Smooth muscle cell (in vitro differentiated cells): ENCODE measurements around the gene UBAP2L. TPM values are rescaled to one million over a fixed set of nuclear protein-coding genes. Genes with fewer than 3 reads are reported as not detected.

ENCODE experiments used
- DNase-seq: peaks from one replicate; lab custom pipeline; 2025; ENCODE audit not compliant: unreplicated experiment; lab: John Stamatoyannopoulos, UW
- H2AFZ ChIP-seq: fragments of 200-600 bp; sonication (generic); 2 replicates; pipeline ENCODE4 v1.6.0; 2016; ENCODE audit warnings: antibody characterized with exemption, low read depth, mild to moderate bottlenecking
- H3F3A ChIP-seq: fragments of 200-600 bp; sonication (generic); 2 replicates; pipeline ENCODE4 v1.6.0; 2017; ENCODE audit warnings: antibody characterized with exemption, low read depth
- H3K27ac ChIP-seq: fragments of 200-600 bp; sonication (generic); 2 replicates; pipeline ENCODE4 v1.5.1; 2016; ENCODE audit warnings: low read depth, mild to moderate bottlenecking
- H3K27me3 ChIP-seq: fragments of 200-600 bp; sonication (generic); 2 replicates; pipeline ENCODE4 v1.6.1; 2016; ENCODE audit warnings: low read depth, mild to moderate bottlenecking
- H3K36me3 ChIP-seq: fragments of 200-600 bp; sonication (generic); 2 replicates; pipeline ENCODE4 v1.5.1; 2016; ENCODE audit warnings: low read depth
- H3K4me1 ChIP-seq: fragments of 200-600 bp; sonication (generic); 2 replicates; pipeline ENCODE4 v1.5.1; 2016; ENCODE audit warnings: low read depth
- H3K4me2 ChIP-seq: fragments of 200-600 bp; sonication (generic); 2 replicates; pipeline ENCODE4 v1.6.0; 2016; ENCODE audit warnings: mild to moderate bottlenecking
- H3K4me3 ChIP-seq: fragments of 200-600 bp; sonication (generic); 2 replicates; pipeline ENCODE4 v1.5.1; 2016; ENCODE audit warnings: mild to moderate bottlenecking
- H3K79me2 ChIP-seq: fragments of 200-600 bp; sonication (generic); 2 replicates; pipeline ENCODE4 v1.6.0; 2016; ENCODE audit warnings: low read depth, mild to moderate bottlenecking
- H3K9ac ChIP-seq: fragments of 200-600 bp; sonication (generic); 2 replicates; pipeline ENCODE4 v1.6.0; 2016; ENCODE audit warnings: low read depth
- H3K9me3 ChIP-seq: fragments of 200-600 bp; sonication (generic); replicated peaks from 2 replicates; pipeline ENCODE4 v1.5.1; 2016; ENCODE audit warnings: low read depth
- H4K20me1 ChIP-seq: fragments of 200-600 bp; sonication (generic); 2 replicates; pipeline ENCODE4 v1.6.0; 2016; ENCODE audit warnings: low read depth
- WGBS: methylation state at CpG from one replicate; pipeline ENCODE4 v1.1.7; 2016; ENCODE audit warnings: low lambda C conversion rate; 5-methylcytosine and 5-hydroxymethylcytosine counted together
- polyA plus RNA-seq: library from polyadenylated mRNA; unstranded; fragments of >200 nt; fragmentation: Nextera tagmentation; extraction: Ambion mirVana; gene quantifications from 2 replicates; pipeline ENCODE4 v1.2.1, GENCODE V29; 2016
- total RNA-seq: library from RNA; depleted of rRNA; stranded (reverse); fragments of >200 nt; gene quantifications from 2 replicates; pipeline ENCODE4 v1.2.3, GENCODE V29; 2014
- TF ChIP-seq, protein P1 (sequence below): fragments of 200-600 bp; sonication (generic); IDR thresholded peaks from 2 replicates; pipeline ENCODE4 v1.5.1; 2017; ENCODE audit warnings: borderline replicate concordance, mild to moderate bottlenecking, antibody characterized with exemption; ENCODE audit not compliant: insufficient read depth, poor library complexity, severe bottlenecking

The UBAP2L gene
- total and polyA plus RNA-seq, 2 experiments from 2014 or later = 108 to 143 TPM

DNA sequence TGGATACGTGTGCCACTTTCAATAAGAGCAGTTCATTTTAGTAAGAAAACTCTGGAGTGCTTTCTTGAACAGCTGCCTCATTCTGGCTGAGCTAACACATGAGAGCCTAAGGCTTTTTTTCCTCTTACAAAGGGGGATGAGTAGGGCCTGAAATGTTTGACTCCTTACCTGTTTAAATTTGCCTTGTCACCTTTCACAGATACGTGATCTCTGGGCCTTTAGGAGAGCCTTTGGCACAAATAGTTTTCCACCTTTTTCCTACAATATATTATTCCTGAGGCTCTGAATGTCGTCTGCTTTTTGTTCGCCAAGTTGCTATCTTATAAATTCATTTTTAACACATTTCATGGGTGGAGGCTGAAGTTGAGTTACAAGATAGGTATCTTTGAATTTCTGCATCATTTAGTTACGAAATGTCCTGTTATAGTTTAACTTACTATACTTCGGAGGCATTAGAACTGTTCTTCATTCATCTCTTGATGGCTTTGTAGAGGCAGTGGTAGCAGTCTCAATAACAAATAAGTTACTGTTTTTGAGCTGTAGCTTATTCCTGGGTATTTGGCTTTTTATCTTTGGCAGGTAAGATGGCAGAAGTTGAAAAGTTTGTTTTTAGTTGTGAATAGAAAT is 17.2 kb downstream of the UBAP2L start:
- Histone ChIP-seq H3K79me2 (peaks cover 83% of the 10 kb centered on the region), H3K9ac (no peak overlapping the region), H3K36me3 (peaks cover 43% of the 10 kb centered on the region), H3F3A (peaks cover 6% of the 10 kb centered on the region), H3K27me3 (no peaks in the 10 kb centered on the region), H2AFZ (no peak overlapping the region), H3K9me3 (no peaks in the 10 kb centered on the region), H3K4me3 (no peak overlapping the region), H4K20me1 (peaks cover 93% of the 10 kb centered on the region), H3K4me1 (no peaks in the 10 kb centered on the region), H3K4me2 (no peak overlapping the region), H3K27ac (no peak overlapping the region)
- no peak for DNase-seq
- TF ChIP-seq, protein P1, sequence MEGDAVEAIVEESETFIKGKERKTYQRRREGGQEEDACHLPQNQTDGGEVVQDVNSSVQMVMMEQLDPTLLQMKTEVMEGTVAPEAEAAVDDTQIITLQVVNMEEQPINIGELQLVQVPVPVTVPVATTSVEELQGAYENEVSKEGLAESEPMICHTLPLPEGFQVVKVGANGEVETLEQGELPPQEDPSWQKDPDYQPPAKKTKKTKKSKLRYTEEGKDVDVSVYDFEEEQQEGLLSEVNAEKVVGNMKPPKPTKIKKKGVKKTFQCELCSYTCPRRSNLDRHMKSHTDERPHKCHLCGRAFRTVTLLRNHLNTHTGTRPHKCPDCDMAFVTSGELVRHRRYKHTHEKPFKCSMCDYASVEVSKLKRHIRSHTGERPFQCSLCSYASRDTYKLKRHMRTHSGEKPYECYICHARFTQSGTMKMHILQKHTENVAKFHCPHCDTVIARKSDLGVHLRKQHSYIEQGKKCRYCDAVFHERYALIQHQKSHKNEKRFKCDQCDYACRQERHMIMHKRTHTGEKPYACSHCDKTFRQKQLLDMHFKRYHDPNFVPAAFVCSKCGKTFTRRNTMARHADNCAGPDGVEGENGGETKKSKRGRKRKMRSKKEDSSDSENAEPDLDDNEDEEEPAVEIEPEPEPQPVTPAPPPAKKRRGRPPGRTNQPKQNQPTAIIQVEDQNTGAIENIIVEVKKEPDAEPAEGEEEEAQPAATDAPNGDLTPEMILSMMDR = no peak
- WGBS = 94% methylated on average over 6 of the region's 6 CpGs

- peaks cover 89% of the 10 kb centered on the region for H4K20me1 ChIP-seq
- WGBS = 98% methylated on average over 3 of the region's 3 CpGs
- peaks cover 6% of the 10 kb centered on the region for H3F3A ChIP-seq
- no peak overlapping the region for H3K9ac ChIP-seq
- H3K27me3 ChIP-seq = no peaks in the 10 kb centered on the region
- H3K4me1 ChIP-seq = no peaks in the 10 kb centered on the region
- H3K4me3 ChIP-seq = no peak overlapping the region
- no peak overlapping the region for H2AFZ ChIP-seq
- H3K9me3 ChIP-seq = no peaks in the 10 kb centered on the region
- peaks cover 78% of the 10 kb centered on the region for H3K79me2 ChIP-seq
- DNase-seq = no peak
- TF ChIP-seq, protein P1 = no peak
- H3K4me2 ChIP-seq = no peak overlapping the region
- peaks cover 46% of the 10 kb centered on the region for H3K36me3 ChIP-seq
- no peak overlapping the region for H3K27ac ChIP-seq
Measured at GRCh38 chr1:154239491-154239890, 18.7 kb downstream of the UBAP2L start.

GRCh38 chr1:154240294-154240833 is 19.6 kb downstream of the UBAP2L start:
- Histone ChIP-seq H3K4me2 (no peak overlapping the region), H3K4me3 (no peak overlapping the region), H3K27me3 (no peaks in the 10 kb centered on the region), H3K27ac (no peak overlapping the region), H3K79me2 (peaks cover 71% of the 10 kb centered on the region), H3K9ac (no peak overlapping the region), H3K36me3 (peaks cover 45% of the 10 kb centered on the region), H3K9me3 (no peaks in the 10 kb centered on the region), H3K4me1 (no peaks in the 10 kb centered on the region), H3F3A (peaks cover 6% of the 10 kb centered on the region), H2AFZ (no peak overlapping the region), H4K20me1 (peaks cover 87% of the 10 kb centered on the region)
- 96% methylated on average over 3 of the region's 3 CpGs for WGBS
- TF ChIP-seq, protein P1 = no peak
- no peak for DNase-seq
